Measurements from ENCODE around the gene NSD2. TPM values are rescaled to one million over a fixed set of nuclear protein-coding genes. Genes with fewer than 3 reads are reported as not detected.

NSD2 gene
- total RNA-seq, 2 donors from 2014 or later = 153 to 208 TPM

GRCh38 chr4:1932736-1933135, 61.5 kb downstream of the NSD2 start:
- Histone ChIP-seq H3K4me3 (ENCODE audit: low read length) (no peak overlapping the region), H3K27me3 (ENCODE audit: control insufficient read depth, insufficient read depth, low read length, poor library complexity, severe bottlenecking) (no peaks in the 10 kb centered on the region), H3K9me3 (ENCODE audit: control insufficient read depth, low read length) (no peaks in the 10 kb centered on the region), H3K36me3 (ENCODE audit: control insufficient read depth, insufficient read depth, low read length) (peaks cover 74% of the 10 kb centered on the region), H3K4me1 (ENCODE audit: control insufficient read depth, insufficient read depth, low read length) (no peaks in the 10 kb centered on the region), H3K9ac (ENCODE audit: extremely low read depth, low read length, poor library complexity, severe bottlenecking) (no peak overlapping the region), H3K27ac (ENCODE audit: low read depth, low read length) (no peak overlapping the region)
- H3K4me1 Mint-ChIP-seq = no peaks in the 10 kb centered on the region
- peaks cover 44% of the 10 kb centered on the region for H3K36me3 Mint-ChIP-seq (ENCODE audit: low read depth)
- no peak for DNase-seq
- H3K4me3 Mint-ChIP-seq = no peak overlapping the region
- H3K27ac Mint-ChIP-seq = no peak overlapping the region
- H3K27me3 Mint-ChIP-seq (ENCODE audit: insufficient read depth) = no peaks in the 10 kb centered on the region
- no peak for TF ChIP-seq CTCF (conservative IDR thresholded peaks at IDR 0.05)
- no peaks in the 10 kb centered on the region for H3K9me3 Mint-ChIP-seq
- 96 to 100% methylated on average over 12 to 13 of the region's 13 CpGs for WGBS, 2 experiments (ENCODE audit: insufficient coverage in 1 of 2, insufficient read length in 1 of 2)

- 94 to 100% methylated on average over 1 to 2 of the region's 3 CpGs for WGBS, 2 experiments (ENCODE audit: insufficient coverage in 1 of 2, insufficient read length in 1 of 2)
- no peaks in the 10 kb centered on the region for H3K9me3 Mint-ChIP-seq
- DNase-seq = no peak
These were observed 62.5 kb downstream of the NSD2 start for GRCh38 chr4:1933700-1934099.

GRCh38 chr4:1937550-1937949, 66.4 kb downstream of the NSD2 start:
- no peak for DNase-seq
- no peak for TF ChIP-seq CTCF (conservative IDR thresholded peaks at IDR 0.05)
- Mint-ChIP-seq H3K27me3 (ENCODE audit: insufficient read depth) (no peaks in the 10 kb centered on the region), H3K36me3 (ENCODE audit: low read depth) (peaks cover 47% of the 10 kb centered on the region), H3K9me3 (no peaks in the 10 kb centered on the region), H3K4me3 (no peak overlapping the region), H3K4me1 (no peaks in the 10 kb centered on the region), H3K27ac (no peak overlapping the region)
- Histone ChIP-seq H3K36me3 (ENCODE audit: control insufficient read depth, insufficient read depth, low read length) (peaks cover 75% of the 10 kb centered on the region), H3K4me1 (ENCODE audit: control insufficient read depth, insufficient read depth, low read length) (no peaks in the 10 kb centered on the region), H3K27ac (ENCODE audit: low read depth, low read length) (no peak overlapping the region), H3K4me3 (ENCODE audit: low read length) (no peak overlapping the region), H3K27me3 (ENCODE audit: control insufficient read depth, insufficient read depth, low read length, poor library complexity, severe bottlenecking) (no peaks in the 10 kb centered on the region), H3K9me3 (ENCODE audit: control insufficient read depth, low read length) (no peaks in the 10 kb centered on the region), H3K9ac (ENCODE audit: extremely low read depth, low read length, poor library complexity, severe bottlenecking) (no peak overlapping the region)
- whole genome bisulfite sequencing, 2 experiments (ENCODE audit: insufficient coverage in 1 of 2, insufficient read length in 1 of 2) = 96 to 100% methylated on average over 1 to 3 of the region's 3 CpGs

More at GRCh38 chr4:1933700-1934099, 62.5 kb downstream of the NSD2 start:
- H3K27me3 ChIP-seq (ENCODE audit: control insufficient read depth, insufficient read depth, low read length, poor library complexity, severe bottlenecking) = no peaks in the 10 kb centered on the region
- H3K27ac ChIP-seq (ENCODE audit: low read depth, low read length) = no peak overlapping the region
- H3K36me3 ChIP-seq (ENCODE audit: control insufficient read depth, insufficient read depth, low read length) = peaks cover 71% of the 10 kb centered on the region
- H3K9me3 ChIP-seq (ENCODE audit: control insufficient read depth, low read length) = no peaks in the 10 kb centered on the region
- H3K9ac ChIP-seq (ENCODE audit: extremely low read depth, low read length, poor library complexity, severe bottlenecking) = no peak overlapping the region
- no peak overlapping the region for H3K4me3 ChIP-seq (ENCODE audit: low read length)
- peaks cover 42% of the 10 kb centered on the region for H3K36me3 Mint-ChIP-seq (ENCODE audit: low read depth)
- H3K4me3 Mint-ChIP-seq = no peak overlapping the region
- no peak overlapping the region for H3K27ac Mint-ChIP-seq
- H3K4me1 ChIP-seq (ENCODE audit: control insufficient read depth, insufficient read depth, low read length) = no peaks in the 10 kb centered on the region
- no peaks in the 10 kb centered on the region for H3K4me1 Mint-ChIP-seq
- no peak for TF ChIP-seq CTCF (conservative IDR thresholded peaks at IDR 0.05)
- no peaks in the 10 kb centered on the region for H3K27me3 Mint-ChIP-seq (ENCODE audit: insufficient read depth)
